Adipocyte (in vitro differentiated cells): ENCODE measurements around the gene RETREG1.

Source experiments
- DNase-seq: peaks from one replicate; pipeline ENCODE4 v3.0.0-alpha.2; 2015; ENCODE audit warnings: low read depth
- H3K27me3 ChIP-seq: replicated peaks from 2 replicates; pipeline ENCODE4 v1.7.0; 2013; ENCODE audit warnings: mild to moderate bottlenecking, low read length, moderate library complexity; ENCODE audit not compliant: control insufficient read depth, insufficient read depth
- H3K36me3 ChIP-seq: 2 replicates; pipeline ENCODE4 v1.7.0; 2013; ENCODE audit warnings: low read length, mild to moderate bottlenecking, moderate library complexity; ENCODE audit not compliant: control insufficient read depth, insufficient read depth, severe bottlenecking
- H3K4me1 ChIP-seq: 2 replicates; pipeline ENCODE4 v1.7.0; 2013; ENCODE audit warnings: mild to moderate bottlenecking, low read length, moderate library complexity; ENCODE audit not compliant: control insufficient read depth, insufficient read depth
- H3K4me3 ChIP-seq: 2 replicates; pipeline ENCODE4 v1.7.0; 2013; ENCODE audit warnings: mild to moderate bottlenecking, low read length, moderate library complexity
- H3K9ac ChIP-seq: 2 replicates; pipeline ENCODE4 v1.7.0; 2013; ENCODE audit warnings: mild to moderate bottlenecking, low read length, moderate library complexity
- H3K9me3 ChIP-seq: 2 replicates; pipeline ENCODE4 v1.7.0; 2013; ENCODE audit warnings: mild to moderate bottlenecking, low read length, moderate library complexity; ENCODE audit not compliant: control insufficient read depth

The RETREG1 gene

DNA sequence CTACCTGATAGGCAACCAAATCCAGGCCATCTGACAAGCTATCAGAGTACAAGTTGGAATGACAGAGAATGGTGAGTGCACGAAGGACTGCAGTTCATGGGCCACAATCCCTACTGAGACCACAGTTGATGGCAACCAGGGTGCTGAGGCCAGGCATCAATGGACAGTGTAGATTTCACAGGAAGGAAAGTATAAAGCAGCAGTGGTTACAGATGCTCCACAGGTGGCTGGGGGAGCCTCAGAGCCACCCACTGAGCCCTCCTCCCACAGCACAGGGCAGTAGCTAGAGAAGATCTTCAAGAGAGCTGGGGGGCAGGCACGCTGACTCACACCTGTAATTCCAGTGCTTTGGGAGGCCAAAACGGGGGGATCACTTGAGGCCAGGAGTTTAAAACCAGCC, 49.4 kb downstream of the RETREG1 start:
- H3K36me3 ChIP-seq, result peaks cover 5% of the 10 kb centered on the region
- no peaks in the 10 kb centered on the region for H3K9me3 ChIP-seq
- no peak overlapping the region for H3K4me3 ChIP-seq
- H3K27me3 ChIP-seq, result no peaks in the 10 kb centered on the region
- H3K4me1 ChIP-seq, result peaks cover 22% of the 10 kb centered on the region
- no peak overlapping the region for H3K9ac ChIP-seq
- DNase-seq, result no peak

DNA sequence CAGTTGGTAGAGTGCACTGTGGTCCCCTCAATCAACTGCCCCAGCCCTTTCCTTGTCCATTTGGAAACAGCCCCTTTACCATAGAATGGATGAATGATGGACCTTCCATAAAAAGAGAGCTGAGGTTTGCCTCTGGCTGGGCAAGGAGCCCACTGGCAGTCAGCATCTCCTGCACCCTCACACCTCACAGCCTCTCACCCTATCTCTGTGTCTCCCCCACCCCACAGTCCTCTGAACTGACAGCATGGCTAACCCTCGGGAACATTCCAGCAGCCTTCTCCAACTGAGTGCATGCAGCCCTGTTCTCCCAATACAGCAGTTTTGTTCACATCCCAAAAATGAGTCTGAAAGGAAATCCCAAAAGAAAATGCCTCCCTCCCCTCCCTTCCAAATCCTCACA, 51.7 kb downstream of the RETREG1 start:
- no peak overlapping the region for H3K4me3 ChIP-seq
- DNase-seq, result no peak
- peaks cover 13% of the 10 kb centered on the region for H3K4me1 ChIP-seq
- peaks cover 5% of the 10 kb centered on the region for H3K36me3 ChIP-seq
- no peaks in the 10 kb centered on the region for H3K9me3 ChIP-seq
- H3K9ac ChIP-seq, result no peak overlapping the region
- H3K27me3 ChIP-seq, result no peaks in the 10 kb centered on the region

DNA sequence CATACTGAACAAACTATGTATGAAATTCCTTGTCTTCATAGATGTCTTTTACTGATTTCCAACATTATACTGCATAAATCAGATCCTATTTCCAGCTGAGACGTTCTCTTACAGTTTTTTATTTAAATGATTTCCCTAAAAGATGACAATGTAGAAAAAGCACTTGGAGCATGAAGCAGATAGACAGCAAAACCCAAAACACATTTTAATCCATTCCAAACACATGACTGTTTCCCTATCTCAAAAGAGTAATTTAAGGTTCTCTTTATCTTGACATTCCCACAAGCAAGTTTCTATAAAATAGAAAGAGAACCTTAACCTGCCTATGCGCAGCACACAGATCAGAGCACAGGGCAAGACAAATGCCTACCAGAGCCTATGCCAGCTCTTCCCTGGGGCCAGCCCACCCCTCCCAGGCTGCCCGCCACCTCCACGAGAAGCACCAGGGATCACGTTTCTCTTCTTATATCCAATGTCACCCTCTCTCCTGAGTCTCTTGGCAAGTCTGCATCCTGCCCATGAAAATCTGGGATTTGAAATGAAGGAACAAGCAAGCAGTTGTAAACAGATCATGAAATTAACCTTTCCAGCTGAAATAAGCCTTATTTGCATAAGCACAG, 52.4 kb downstream of the RETREG1 start:
- Histone ChIP-seq H3K27me3 (no peaks in the 10 kb centered on the region), H3K4me1 (peaks cover 11% of the 10 kb centered on the region), H3K9me3 (no peaks in the 10 kb centered on the region), H3K9ac (no peak overlapping the region), H3K4me3 (no peak overlapping the region), H3K36me3 (peaks cover 2% of the 10 kb centered on the region)
- DNase-seq, result no peak

DNA sequence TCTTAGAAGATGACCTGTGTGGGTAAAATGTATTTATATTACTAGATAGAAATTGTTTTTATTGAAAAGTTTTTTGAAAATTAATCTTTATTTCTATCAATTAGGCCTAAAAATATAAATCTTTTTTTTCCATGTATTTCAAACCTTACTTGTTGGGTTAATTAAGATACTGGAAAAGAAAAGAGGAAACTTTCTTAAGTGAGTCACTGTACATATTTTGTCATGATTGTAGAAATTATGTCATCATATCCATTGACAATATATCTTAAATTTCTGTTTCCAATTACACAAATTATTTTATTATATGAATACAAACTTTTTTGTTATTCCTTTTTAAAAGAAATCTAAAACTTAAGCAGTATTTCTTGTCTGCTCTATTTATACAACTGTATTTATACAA, 53.1 kb downstream of the RETREG1 start:
- Histone ChIP-seq H3K4me1 (peaks cover 11% of the 10 kb centered on the region), H3K9me3 (no peaks in the 10 kb centered on the region), H3K4me3 (no peak overlapping the region), H3K36me3 (no peaks in the 10 kb centered on the region), H3K27me3 (no peaks in the 10 kb centered on the region), H3K9ac (no peak overlapping the region)
- DNase-seq, result no peak

DNA sequence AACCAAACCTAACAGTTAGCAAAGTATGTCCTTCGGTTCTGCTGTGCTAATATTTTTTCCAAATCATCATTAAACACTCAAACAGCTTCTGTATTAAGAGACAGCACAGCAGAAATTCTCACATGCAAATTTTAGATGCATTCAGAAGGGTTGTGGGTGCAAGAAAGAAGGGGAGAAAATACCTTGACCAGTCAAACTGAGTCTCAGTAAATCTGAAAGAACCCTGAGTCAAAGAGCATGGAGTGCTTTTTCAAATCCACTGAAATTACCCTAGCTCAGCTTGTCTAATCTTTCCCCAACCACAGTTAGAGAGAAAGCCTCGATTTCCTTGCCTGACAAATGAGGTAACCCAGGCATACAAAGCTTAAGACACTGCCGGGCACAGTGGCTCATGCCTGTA, 55.1 kb downstream of the RETREG1 start:
- H3K36me3 ChIP-seq, result no peaks in the 10 kb centered on the region
- peaks cover 14% of the 10 kb centered on the region for H3K4me1 ChIP-seq
- DNase-seq, result no peak
- H3K9ac ChIP-seq, result no peak overlapping the region
- H3K9me3 ChIP-seq, result no peaks in the 10 kb centered on the region
- H3K4me3 ChIP-seq, result no peak overlapping the region
- H3K27me3 ChIP-seq, result no peaks in the 10 kb centered on the region

DNA sequence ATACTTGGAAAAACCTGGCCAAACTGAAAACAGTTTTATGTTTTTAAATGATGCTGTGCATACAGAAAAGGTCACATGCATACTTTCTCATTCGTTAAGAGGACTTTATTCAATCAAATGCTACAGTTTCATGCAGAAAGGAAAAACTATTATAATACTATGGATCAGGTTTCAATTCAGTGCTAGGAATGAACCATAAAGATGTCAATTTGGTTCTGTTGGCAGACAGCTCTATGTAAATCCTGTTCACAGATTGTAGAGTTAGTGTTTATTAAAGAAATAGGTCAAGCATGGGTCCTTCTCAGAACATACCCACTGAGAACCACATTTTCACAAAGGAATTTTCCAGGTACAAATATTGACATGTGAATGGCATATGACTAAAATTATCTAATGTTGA, 57.1 kb downstream of the RETREG1 start:
- Histone ChIP-seq H3K27me3 (no peaks in the 10 kb centered on the region), H3K4me1 (peaks cover 5% of the 10 kb centered on the region), H3K36me3 (no peaks in the 10 kb centered on the region), H3K9me3 (no peaks in the 10 kb centered on the region), H3K9ac (no peak overlapping the region), H3K4me3 (no peak overlapping the region)
- DNase-seq, result no peak

DNA sequence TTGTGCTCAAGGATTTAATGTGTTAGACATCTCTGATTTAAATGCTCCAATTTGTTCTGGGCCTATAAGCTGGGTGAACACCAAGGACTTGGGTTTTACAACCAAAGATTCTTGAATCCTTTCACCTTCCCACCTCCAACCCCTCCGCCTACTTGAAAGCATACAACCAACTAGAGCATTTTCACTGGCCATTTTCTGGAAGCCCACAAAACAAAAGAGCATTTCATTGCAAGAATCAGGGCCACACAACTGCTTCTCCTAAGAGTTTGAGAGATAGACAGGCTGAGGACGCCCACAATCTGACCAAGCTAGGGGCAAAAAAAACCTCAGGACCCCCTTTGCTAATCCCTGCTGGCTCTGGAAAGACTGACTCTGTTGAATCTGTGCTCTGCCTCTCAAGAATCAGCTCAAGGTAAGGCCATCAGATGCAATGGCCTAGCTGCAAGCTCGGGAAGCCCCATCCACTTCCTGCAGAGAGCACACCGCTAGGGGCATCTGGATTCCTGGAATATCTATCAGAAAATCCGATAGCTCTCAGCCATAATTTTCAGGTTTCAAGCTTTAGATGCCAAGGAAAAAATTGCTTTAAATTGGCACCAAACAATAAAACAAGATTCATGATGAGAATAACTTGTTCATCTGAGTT, 57.7 kb downstream of the RETREG1 start:
- H3K36me3 ChIP-seq, result no peaks in the 10 kb centered on the region
- H3K27me3 ChIP-seq, result no peaks in the 10 kb centered on the region
- peaks cover 5% of the 10 kb centered on the region for H3K4me1 ChIP-seq
- H3K9ac ChIP-seq, result no peak overlapping the region
- H3K9me3 ChIP-seq, result no peaks in the 10 kb centered on the region
- no peak for DNase-seq
- H3K4me3 ChIP-seq, result no peak overlapping the region

DNA sequence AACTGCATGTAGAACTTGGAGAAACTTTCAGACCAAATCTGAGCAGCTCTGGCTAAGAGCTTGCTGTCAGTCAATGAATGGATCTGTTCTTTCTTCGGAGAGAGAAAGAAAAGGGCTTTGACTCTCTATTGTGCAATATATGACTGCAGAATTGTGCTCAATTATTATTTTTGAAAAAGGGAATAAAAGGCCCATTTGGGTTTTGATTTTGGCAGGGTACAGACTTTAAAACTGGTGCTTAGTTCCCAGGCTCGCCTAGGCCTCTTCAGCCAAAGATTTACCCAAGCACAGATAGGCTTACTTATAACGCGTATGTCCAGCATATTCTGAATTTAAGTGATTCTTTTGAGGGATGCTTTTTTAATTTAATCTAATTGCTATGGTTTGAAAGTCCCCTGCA, 59.3 kb downstream of the RETREG1 start:
- no peak overlapping the region for H3K9ac ChIP-seq
- H3K27me3 ChIP-seq, result no peaks in the 10 kb centered on the region
- H3K36me3 ChIP-seq, result no peaks in the 10 kb centered on the region
- H3K4me1 ChIP-seq, result peaks cover 5% of the 10 kb centered on the region
- H3K9me3 ChIP-seq, result no peaks in the 10 kb centered on the region
- no peak for DNase-seq
- no peak overlapping the region for H3K4me3 ChIP-seq

DNA sequence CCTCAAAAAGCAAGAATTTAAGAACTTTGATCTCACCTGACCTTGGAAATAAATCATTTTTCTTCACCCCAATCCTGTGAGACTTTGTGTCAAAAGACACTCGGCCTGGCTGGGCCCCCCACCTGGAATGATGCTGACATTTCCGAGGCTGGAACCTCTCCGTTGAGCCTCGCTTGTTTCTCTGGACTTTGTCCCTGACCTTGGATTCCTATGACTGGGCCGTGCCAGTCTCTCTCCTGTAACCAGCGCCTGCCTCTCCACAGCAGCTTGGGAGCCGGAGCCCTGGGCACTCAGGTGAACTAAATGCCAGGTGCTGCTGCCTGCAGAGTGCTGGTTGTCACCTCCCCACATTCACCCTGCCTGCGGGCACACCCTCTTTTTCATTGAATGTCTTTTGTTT, 62.7 kb downstream of the RETREG1 start:
- H3K9me3 ChIP-seq, result no peaks in the 10 kb centered on the region
- no peak overlapping the region for H3K9ac ChIP-seq
- H3K27me3 ChIP-seq, result no peaks in the 10 kb centered on the region
- H3K4me3 ChIP-seq, result no peak overlapping the region
- H3K4me1 ChIP-seq, result peaks cover 17% of the 10 kb centered on the region
- no peak for DNase-seq
- H3K36me3 ChIP-seq, result no peaks in the 10 kb centered on the region

DNA sequence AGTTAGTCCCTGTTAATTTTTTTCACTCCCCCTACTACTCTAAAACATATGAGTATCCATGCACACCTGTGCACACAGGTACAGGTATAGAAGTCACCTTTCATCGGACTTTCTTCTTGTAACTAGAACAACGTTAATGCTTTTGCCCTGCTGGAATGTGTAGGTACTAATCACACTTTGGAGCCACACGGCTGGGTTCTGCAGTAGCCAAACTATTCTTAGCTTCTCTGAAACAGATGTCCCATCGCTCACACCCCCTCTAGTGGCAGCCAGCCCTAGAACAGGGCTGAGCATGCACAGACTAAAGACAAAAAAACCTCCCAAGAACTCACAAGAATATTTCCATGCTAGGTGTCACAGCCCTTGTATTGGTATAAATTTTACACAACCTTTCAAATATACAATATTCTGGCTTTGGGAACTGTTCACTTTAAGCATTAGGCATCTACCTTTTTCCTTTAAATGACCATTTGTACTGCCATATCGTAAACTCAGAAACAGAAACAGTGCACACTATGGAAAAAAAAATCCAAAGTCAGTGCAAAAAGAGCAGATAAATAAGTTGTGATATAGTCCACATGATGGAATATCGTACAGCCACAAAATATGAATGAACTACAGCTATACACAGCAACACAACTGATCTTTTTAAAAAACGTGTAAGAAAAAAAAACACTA, 64.0 kb downstream of the RETREG1 start:
- DNase-seq, result peak; percentile 84

DNA sequence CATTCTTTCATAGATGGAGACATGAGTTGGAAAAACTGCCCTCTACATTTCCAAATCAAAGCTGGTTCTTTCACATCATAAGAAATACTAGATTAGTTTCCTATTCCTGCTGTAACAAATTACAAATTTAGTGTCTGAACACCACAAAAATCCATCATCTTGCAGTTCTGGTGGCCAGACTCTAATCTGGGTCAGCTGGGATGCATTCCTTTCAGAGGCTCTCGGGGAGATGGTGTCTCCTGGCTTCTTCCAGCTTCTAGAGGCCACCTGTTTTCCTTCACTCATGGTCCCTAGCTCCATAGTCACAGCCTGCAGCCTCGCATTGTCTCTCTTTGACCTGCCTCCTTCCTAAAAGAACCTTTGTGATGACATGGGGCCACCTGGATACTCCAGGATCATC, 65.2 kb downstream of the RETREG1 start:
- Histone ChIP-seq H3K4me3 (no peak overlapping the region), H3K9me3 (no peaks in the 10 kb centered on the region), H3K27me3 (no peaks in the 10 kb centered on the region), H3K36me3 (no peaks in the 10 kb centered on the region), H3K4me1 (peaks cover 30% of the 10 kb centered on the region), H3K9ac (no peak overlapping the region)
- DNase-seq, result no peak

More for the DNA sequence above, 64.0 kb downstream of the RETREG1 start:
- Histone ChIP-seq H3K4me1 (peaks cover 28% of the 10 kb centered on the region), H3K36me3 (no peaks in the 10 kb centered on the region), H3K27me3 (no peaks in the 10 kb centered on the region), H3K9ac (no peak overlapping the region), H3K4me3 (no peak overlapping the region), H3K9me3 (no peaks in the 10 kb centered on the region)
